Measurements from ENCODE around the gene R3HDM2. TPM values are rescaled to one million over a fixed set of nuclear protein-coding genes. Genes with fewer than 3 reads are reported as not detected.

R3HDM2 gene
- total RNA-seq, 4 donors from 2014 or later: 21.7 to 37.6 (median 29.3) TPM

DNA sequence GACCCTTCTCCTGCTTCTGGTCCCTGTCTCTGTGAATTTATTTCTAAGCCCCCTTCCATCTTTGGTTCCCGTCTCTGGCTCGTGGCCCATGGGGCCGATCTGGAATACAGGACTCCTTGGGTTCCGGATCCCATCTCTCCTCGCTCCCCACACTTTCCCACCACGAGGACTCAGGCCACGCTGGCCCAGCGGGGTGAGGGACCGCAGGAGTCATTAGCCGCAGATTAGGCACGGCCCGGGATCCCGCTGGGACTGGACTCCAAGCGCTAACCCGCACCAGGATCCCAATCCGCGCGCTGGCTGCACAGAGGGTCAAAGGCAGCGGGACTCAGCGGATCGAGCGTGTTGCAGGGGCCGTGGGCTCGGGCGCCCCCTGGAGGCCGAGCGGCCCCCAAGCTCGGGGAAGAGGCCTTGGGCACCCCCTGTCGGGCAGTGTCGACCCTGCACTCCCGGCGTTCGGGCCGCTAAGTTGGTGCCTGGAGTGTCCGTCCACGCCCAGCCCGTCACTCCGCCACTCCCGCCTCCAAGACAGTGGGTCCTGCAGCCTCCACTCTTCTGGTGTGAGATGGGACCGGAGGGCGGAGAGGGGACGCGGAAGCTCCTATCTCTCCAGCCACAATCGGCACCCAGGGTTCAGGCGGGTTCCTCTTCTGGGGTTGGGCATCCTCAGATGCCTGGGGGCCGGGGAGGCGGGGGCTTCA, 191.8 kb downstream of the R3HDM2 start:
- Histone ChIP-seq H3K27me3 (peaks cover 14 to 92% (median 39%) of the 10 kb centered on the region in 4 donors), H3K4me1 (peaks cover 83 to 100% (median 88%) of the 10 kb centered on the region in 3 donors), H3K9me3 (no peaks in the 10 kb centered on the region), H3K27ac (peak overlapping the region in 2 of 4 donors; percentile 42 to 79), H3K4me3 (peak overlapping the region; percentile 21 to 68 (median 46)), H3K36me3 (peaks cover 0 to 10% (median 5%) of the 10 kb centered on the region in 3 donors)
- no peak for DNase-seq
- WGBS, 2 donors: 0 to 3% methylated on average over 7 to 11 of the region's 47 CpGs
- intact Hi-C loops (cut with DNase I): no loop called here
- peak in 1 of 4 donors; percentile 39 for TF ChIP-seq POLR2A (IDR thresholded peaks at IDR 0.05)
- TF ChIP-seq, protein P1, sequence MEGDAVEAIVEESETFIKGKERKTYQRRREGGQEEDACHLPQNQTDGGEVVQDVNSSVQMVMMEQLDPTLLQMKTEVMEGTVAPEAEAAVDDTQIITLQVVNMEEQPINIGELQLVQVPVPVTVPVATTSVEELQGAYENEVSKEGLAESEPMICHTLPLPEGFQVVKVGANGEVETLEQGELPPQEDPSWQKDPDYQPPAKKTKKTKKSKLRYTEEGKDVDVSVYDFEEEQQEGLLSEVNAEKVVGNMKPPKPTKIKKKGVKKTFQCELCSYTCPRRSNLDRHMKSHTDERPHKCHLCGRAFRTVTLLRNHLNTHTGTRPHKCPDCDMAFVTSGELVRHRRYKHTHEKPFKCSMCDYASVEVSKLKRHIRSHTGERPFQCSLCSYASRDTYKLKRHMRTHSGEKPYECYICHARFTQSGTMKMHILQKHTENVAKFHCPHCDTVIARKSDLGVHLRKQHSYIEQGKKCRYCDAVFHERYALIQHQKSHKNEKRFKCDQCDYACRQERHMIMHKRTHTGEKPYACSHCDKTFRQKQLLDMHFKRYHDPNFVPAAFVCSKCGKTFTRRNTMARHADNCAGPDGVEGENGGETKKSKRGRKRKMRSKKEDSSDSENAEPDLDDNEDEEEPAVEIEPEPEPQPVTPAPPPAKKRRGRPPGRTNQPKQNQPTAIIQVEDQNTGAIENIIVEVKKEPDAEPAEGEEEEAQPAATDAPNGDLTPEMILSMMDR (IDR thresholded peaks at IDR 0.05): peak; percentile 99 to 100 (median 100)

DNA sequence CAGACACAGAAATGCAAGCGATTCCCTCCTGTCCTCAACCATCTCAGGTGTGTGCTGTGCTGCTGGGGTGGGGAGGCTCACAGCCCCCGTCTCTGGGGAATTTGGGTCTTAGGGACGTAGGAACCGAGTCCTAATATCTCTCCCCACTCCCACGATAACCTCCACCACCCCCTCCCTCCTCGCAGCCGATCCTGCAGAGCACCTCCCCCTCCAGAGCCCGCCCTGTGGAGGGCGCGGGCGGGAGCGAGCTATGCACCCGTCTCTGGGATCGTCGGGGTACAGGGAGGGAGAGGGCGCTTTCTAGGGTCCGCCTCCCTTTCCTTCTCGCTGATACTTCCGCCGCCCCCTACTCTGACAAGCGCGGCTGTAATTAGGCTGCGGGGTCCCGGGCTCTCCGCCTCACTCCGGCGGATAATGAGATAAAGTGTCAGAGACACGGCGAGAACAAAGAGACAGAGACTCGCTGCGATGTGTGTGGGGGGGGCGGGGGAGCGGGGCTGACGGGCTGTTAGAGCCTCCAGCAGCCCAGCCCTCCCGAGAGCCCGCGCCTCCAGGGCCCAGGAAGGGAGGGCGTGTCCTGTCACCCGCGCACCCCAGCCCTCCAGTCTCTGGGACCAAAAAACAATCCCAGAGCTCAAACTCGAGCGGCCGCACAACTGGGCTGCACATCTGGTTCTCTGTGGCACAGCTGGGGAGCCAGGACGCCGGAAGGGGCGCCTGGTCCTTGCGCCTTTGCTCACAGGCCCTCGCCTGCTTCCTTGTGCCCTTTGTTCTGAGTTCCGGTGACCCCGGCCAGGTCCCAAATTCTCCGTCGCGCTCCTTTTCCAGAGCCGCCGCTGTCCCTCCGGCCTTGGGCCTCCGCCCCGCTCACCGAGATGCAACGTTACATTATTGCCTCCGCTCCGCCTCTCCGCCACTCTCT, 192.7 kb downstream of the R3HDM2 start:
- Histone ChIP-seq H3K27me3 (peaks cover 14 to 84% (median 35%) of the 10 kb centered on the region in 4 donors), H3K4me1 (peaks cover 79 to 100% (median 80%) of the 10 kb centered on the region in 3 donors), H3K9me3 (no peaks in the 10 kb centered on the region), H3K4me3 (peak overlapping the region; percentile 21 to 68 (median 46)), H3K27ac (peak overlapping the region in 2 of 4 donors; percentile 42 to 79), H3K36me3 (peaks cover 0 to 18% (median 13%) of the 10 kb centered on the region in 3 donors)
- 4 to 6% methylated on average over 27 to 37 of the region's 63 CpGs for WGBS, 2 donors
- DNase-seq: no peak
- intact Hi-C loops (cut with DNase I): no loop called here
- TF ChIP-seq POLR2A (IDR thresholded peaks at IDR 0.05): no peak
- TF ChIP-seq, protein P1 (IDR thresholded peaks at IDR 0.05): no peak

DNA sequence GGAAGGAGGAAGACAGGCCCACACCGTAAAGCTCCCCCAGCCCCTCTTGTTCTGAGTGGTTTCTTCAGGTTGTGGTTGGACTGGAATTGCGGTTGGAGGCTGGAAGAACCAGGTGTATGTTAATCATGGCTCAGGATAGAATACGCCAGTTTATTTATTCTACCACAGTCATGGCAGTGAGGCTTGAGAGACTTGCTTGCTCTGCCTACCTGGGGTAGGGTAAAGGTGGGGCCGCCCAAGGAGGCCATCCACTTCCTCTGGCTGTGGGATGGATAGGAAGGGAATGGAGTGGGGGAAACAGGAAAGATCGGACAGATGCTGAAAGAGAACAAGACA, 193.3 kb downstream of the R3HDM2 start:
- TF ChIP-seq POLR2A (IDR thresholded peaks at IDR 0.05): no peak
- TF ChIP-seq, protein P1 (IDR thresholded peaks at IDR 0.05): no peak
- H3K27ac ChIP-seq: peak overlapping the region in 1 of 4 donors; percentile 79
- intact Hi-C loops (cut with DNase I): no loop called here
- WGBS, 2 donors: 20 to 31% methylated on average over 3 to 5 of the region's 5 CpGs
- H3K9me3 ChIP-seq: no peaks in the 10 kb centered on the region
- peaks cover 14 to 77% (median 30%) of the 10 kb centered on the region in 4 donors for H3K27me3 ChIP-seq
- peaks cover 73 to 100% (median 73%) of the 10 kb centered on the region in 3 donors for H3K4me1 ChIP-seq
- DNase-seq: no peak
- peak overlapping the region in 1 of 4 donors; percentile 52 for H3K4me3 ChIP-seq
- H3K36me3 ChIP-seq: peaks cover 3 to 24% (median 20%) of the 10 kb centered on the region in 3 donors

DNA sequence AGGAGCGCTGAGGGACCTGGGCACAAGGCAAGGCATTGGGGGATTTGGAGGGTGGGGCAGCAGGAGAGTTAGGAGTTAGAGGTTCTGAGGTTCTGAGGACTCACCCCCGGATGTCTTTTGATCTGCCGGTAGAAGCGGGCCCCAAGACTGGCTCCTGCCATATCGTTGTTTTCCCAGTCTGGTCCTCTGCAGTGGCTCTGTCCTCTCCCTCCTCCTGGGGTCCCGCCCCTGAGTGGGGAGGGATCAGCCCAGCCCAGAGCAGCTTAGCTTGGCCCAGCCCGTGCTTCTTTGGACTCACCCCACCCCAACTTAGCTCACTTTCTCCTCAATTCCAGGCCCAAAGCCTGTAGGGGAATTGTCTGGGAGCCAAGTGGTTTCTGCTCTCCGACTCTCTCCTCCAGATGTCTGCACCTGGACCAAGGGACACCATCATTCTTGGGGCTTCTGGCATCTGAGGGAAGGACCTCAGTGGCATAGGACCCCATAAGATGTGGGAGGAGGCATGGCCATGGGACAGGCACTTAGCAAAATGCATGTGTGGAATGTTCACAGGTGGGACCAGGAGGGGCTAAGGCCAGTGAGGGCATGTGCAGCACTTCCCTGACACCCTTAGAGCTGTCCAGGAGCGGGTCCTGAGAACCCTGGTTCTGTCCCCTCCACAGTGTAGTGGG, 193.8 kb downstream of the R3HDM2 start:
- no peak for DNase-seq
- TF ChIP-seq POLR2A (IDR thresholded peaks at IDR 0.05): no peak
- TF ChIP-seq, protein P1 (IDR thresholded peaks at IDR 0.05): no peak
- Histone ChIP-seq H3K27ac (peak overlapping the region in 3 of 4 donors; percentile 13 to 79 (median 66)), H3K36me3 (peaks cover 9 to 29% (median 25%) of the 10 kb centered on the region in 3 donors), H3K4me3 (peak overlapping the region; percentile 5 to 45 (median 35)), H3K9me3 (no peaks in the 10 kb centered on the region), H3K27me3 (peaks cover 9 to 72% (median 26%) of the 10 kb centered on the region in 4 donors), H3K4me1 (peaks cover 68 to 100% (median 68%) of the 10 kb centered on the region in 3 donors)
- 18 to 20% methylated on average over 6 to 7 of the region's 9 CpGs for WGBS, 2 donors
- intact Hi-C loops (cut with DNase I): no loop called here
